CD4-positive, alpha-beta T cell (primary cell): ENCODE data around the gene POP7. TPM values are rescaled to one million over a fixed set of nuclear protein-coding genes. Genes with fewer than 3 reads are reported as not detected.
A peak's percentile ranks its signal among the peaks of the same experiment; 100 is the strongest.
"Not testable (repeated sequence)": the region's sequence is repeated elsewhere in the genome, so short reads cannot be mapped to it uniquely, and the experiment has no call there.

Experiments used
- ATAC-seq: fragments of 200-7000 bp; cut with Tn5 transposase; one replicate; pipeline ENCODE4 v1.10.0; 2022; ENCODE audit warnings: mild to moderate bottlenecking; ENCODE audit not compliant: poor library complexity
- CTCF ChIA-PET: fragments of 350-600 bp; sonication (Branson Sonifier 250); formaldehyde crosslinking; loops from one replicate; lab custom pipeline; 2021; ENCODE audit warnings: antibody characterized with exemption, inconsistent platforms; lab: Charles Lee
- POLR2A ChIA-PET: fragments of 350-600 bp; sonication (Branson Sonifier 250); formaldehyde crosslinking; loops from one replicate; lab custom pipeline; 2021; ENCODE audit warnings: antibody characterized with exemption, inconsistent platforms; lab: Charles Lee
- DNase-seq, 14 experiments: peaks; one replicate each; pipeline ENCODE4 v3.0.0-alpha.2; 2013 to 2020; ENCODE audit warnings: mixed read lengths in 2 of 14
- H3K27ac ChIP-seq, 2 donors: one replicate each; pipeline versions ENCODE4 v1.5.1 to v1.7.0; 2013; ENCODE audit warnings: low read length in 2 of 2, low read depth in 1 of 2, mild to moderate bottlenecking in 1 of 2
- H3K27me3 ChIP-seq, 2 experiments: 1 replicate in 1 of 2; 2 replicates in 1 of 2; pipeline versions ENCODE4 v1.6.1 to v1.7.0; 2013; ENCODE audit warnings: low read length in 2 of 2, control low read depth in 1 of 2, mild to moderate bottlenecking in 1 of 2, moderate library complexity in 1 of 2; ENCODE audit not compliant: insufficient read depth in 2 of 2, control insufficient read depth in 1 of 2
- H3K36me3 ChIP-seq: one replicate; pipeline ENCODE4 v1.6.1; 2013; ENCODE audit warnings: low read length, control low read depth; ENCODE audit not compliant: insufficient read depth
- H3K4me1 ChIP-seq: one replicate; pipeline ENCODE4 v1.6.1; 2013; ENCODE audit warnings: low read length, control low read depth; ENCODE audit not compliant: insufficient read depth
- H3K4me3 ChIP-seq: one replicate; pipeline ENCODE4 v1.5.1; 2013; ENCODE audit warnings: mild to moderate bottlenecking, low read length, moderate library complexity
- H3K9me3 ChIP-seq, 2 experiments: 1 replicate in 1 of 2; 2 replicates in 1 of 2; pipeline versions ENCODE4 v1.6.1 to v1.7.0; 2013; ENCODE audit warnings: low read length in 2 of 2, mild to moderate bottlenecking in 2 of 2, control low read depth in 1 of 2, moderate library complexity in 1 of 2; ENCODE audit not compliant: control insufficient read depth in 1 of 2, insufficient read depth in 1 of 2
- H3K27ac Mint-ChIP-seq: one replicate; pipeline ENCODE4 v1.8.0; 2020; ENCODE audit warnings: mixed read lengths
- H3K27me3 Mint-ChIP-seq: one replicate; pipeline ENCODE4 v1.8.0; 2021; ENCODE audit warnings: mixed read lengths
- H3K36me3 Mint-ChIP-seq: one replicate; pipeline ENCODE4 v1.8.0; 2021; ENCODE audit warnings: low read depth, mixed read lengths
- H3K4me1 Mint-ChIP-seq: one replicate; pipeline ENCODE4 v1.8.0; 2021; ENCODE audit warnings: low read depth, mixed read lengths
- H3K4me3 Mint-ChIP-seq: one replicate; pipeline ENCODE4 v1.8.0; 2020; ENCODE audit warnings: mild to moderate bottlenecking, mixed read lengths
- H3K9me3 Mint-ChIP-seq: one replicate; pipeline ENCODE4 v1.8.0; 2020; ENCODE audit warnings: mixed read lengths
- CTCF ChIP-seq: fragments of 200-600 bp; IDR thresholded peaks from one replicate; pipeline ENCODE4 v1.8.0; 2022; ENCODE audit warnings: antibody characterized with exemption, mild to moderate bottlenecking
- intact Hi-C, 2 experiments: fragments of 100-400 bp; cut with DNase I in 1 of 2; cut with micrococcal nuclease in 1 of 2; formaldehyde crosslinking; loops; one replicate each; pipeline versions ENCODE4 v1.15.1 to v1.9.0; 2023 to 2025; cut with DNase I, micrococcal nuclease
- total RNA-seq, 174 experiments: library from RNA in 2 of 174; stranded (reverse) in 2 of 174; gene quantifications; one replicate each; pipeline ENCODE4 v1.2.3 and lab custom pipeline; 2021 to 2026

POP7 gene
- total RNA-seq, 2 experiments from 2014 or later, result 7.4 to 7.5 TPM

GRCh38 chr7:100667331-100668068 lies 38.4 kb upstream of the POP7 start:
- Histone ChIP-seq H3K4me1 (peaks cover 1% of the 10 kb centered on the region), H3K27me3 (no peaks in the 10 kb centered on the region), H3K9me3 (no peaks in the 10 kb centered on the region), H3K4me3 (no peak overlapping the region), H3K27ac (no peak overlapping the region), H3K36me3 (no peaks in the 10 kb centered on the region)
- ChIA-PET CTCF (no interaction called here), POLR2A (no interaction called here)
- Mint-ChIP-seq H3K9me3 (no peaks in the 10 kb centered on the region), H3K27me3 (no peaks in the 10 kb centered on the region), H3K36me3 (no peaks in the 10 kb centered on the region), H3K27ac (no peak overlapping the region), H3K4me3 (no peak overlapping the region), H3K4me1 (no peaks in the 10 kb centered on the region)
- DNase-seq, result no peak
- TF ChIP-seq CTCF, result no peak
- ATAC-seq, result no peak
- intact Hi-C loops, result no loop called here

GRCh38 chr7:100668069-100668449 lies 37.9 kb upstream of the POP7 start:
- H3K27ac ChIP-seq, result no peak overlapping the region
- no peak overlapping the region for H3K27ac Mint-ChIP-seq
- H3K36me3 ChIP-seq, result no peaks in the 10 kb centered on the region
- no peak for TF ChIP-seq CTCF
- no peak overlapping the region for H3K4me3 ChIP-seq
- H3K4me3 Mint-ChIP-seq, result peak overlapping the region; percentile 66
- H3K9me3 Mint-ChIP-seq, result no peaks in the 10 kb centered on the region
- CTCF ChIA-PET, result no interaction called here
- POLR2A ChIA-PET, result no interaction called here
- ATAC-seq (no peak), DNase-seq (no peak)
- no peaks in the 10 kb centered on the region for H3K27me3 ChIP-seq
- H3K27me3 Mint-ChIP-seq, result no peaks in the 10 kb centered on the region
- peaks cover 7% of the 10 kb centered on the region for H3K4me1 ChIP-seq
- intact Hi-C loops, result no loop called here
- H3K36me3 Mint-ChIP-seq, result no peaks in the 10 kb centered on the region
- peaks cover under 1% of the 10 kb centered on the region for H3K4me1 Mint-ChIP-seq
- H3K9me3 ChIP-seq, result no peaks in the 10 kb centered on the region

GRCh38 chr7:100669106-100669505 lies 36.8 kb upstream of the POP7 start:
- H3K27me3 ChIP-seq, H3K27me3 Mint-ChIP-seq, H3K36me3 ChIP-seq, H3K27ac Mint-ChIP-seq, H3K4me3 Mint-ChIP-seq, ATAC-seq, H3K9me3 ChIP-seq, H3K4me3 ChIP-seq, H3K36me3 Mint-ChIP-seq, H3K27ac ChIP-seq, H3K4me1 Mint-ChIP-seq, H3K9me3 Mint-ChIP-seq, CTCF ChIA-PET, DNase-seq, intact Hi-C loops: not testable (repeated sequence)
- POLR2A ChIA-PET, result interaction anchor here (1.0 kb wide), 1 partner anchor 37 kb away, joined by 3 read pairs; the partner anchor contains the start of gene POP7
- peaks cover 11% of the 10 kb centered on the region for H3K4me1 ChIP-seq
